OCI-LY1 (cell line): ENCODE data around the gene ADGRL2.

Source experiments
- H2AFZ ChIP-seq: fragments of 200-600 bp; sonication (generic), shearing (Covaris generic); 2 replicates; pipeline ENCODE4 v1.6.0; 2014; ENCODE audit warnings: antibody characterized with exemption, mild to moderate bottlenecking, low read length
- H3F3A ChIP-seq: fragments of 200-600 bp; sonication (generic), shearing (Covaris generic); 2 replicates; pipeline ENCODE4 v1.6.0; 2014; ENCODE audit warnings: mild to moderate bottlenecking, antibody characterized with exemption, low read length, moderate library complexity; ENCODE audit not compliant: insufficient read depth
- H3K27ac ChIP-seq: fragments of 200-600 bp; sonication (generic); 2 replicates; pipeline ENCODE4 v1.5.1; 2014; ENCODE audit warnings: low read length, mixed run types, mild to moderate bottlenecking, low read depth; ENCODE audit not compliant: poor library complexity, severe bottlenecking
- H3K27me3 ChIP-seq: fragments of 200-600 bp; sonication (generic); 2 replicates; pipeline ENCODE4 v1.6.0; 2014; ENCODE audit warnings: antibody characterized with exemption, mild to moderate bottlenecking, low read length, moderate library complexity; ENCODE audit not compliant: insufficient read depth
- H3K36me3 ChIP-seq: fragments of 200-600 bp; sonication (generic); 2 replicates; pipeline ENCODE4 v1.6.1; 2014; ENCODE audit warnings: mild to moderate bottlenecking, antibody characterized with exemption, low read length, moderate library complexity, mixed read lengths; ENCODE audit not compliant: insufficient read depth
- H3K4me1 ChIP-seq: fragments of 200-600 bp; sonication (generic); 2 replicates; pipeline ENCODE4 v1.5.1; 2014; ENCODE audit warnings: mild to moderate bottlenecking, low read length, moderate library complexity; ENCODE audit not compliant: insufficient read depth, severe bottlenecking
- H3K4me2 ChIP-seq: fragments of 200-600 bp; sonication (generic), shearing (Covaris generic); 2 replicates; pipeline ENCODE4 v1.6.1; 2014; ENCODE audit warnings: low read length
- H3K4me3 ChIP-seq: fragments of 200-600 bp; sonication (generic); 2 replicates; pipeline ENCODE4 v1.5.1; 2014; ENCODE audit warnings: low read length, low read depth, mild to moderate bottlenecking, mixed read lengths; ENCODE audit not compliant: poor library complexity, severe bottlenecking
- H3K79me2 ChIP-seq: fragments of 200-600 bp; shearing (Covaris generic); 2 replicates; pipeline ENCODE4 v1.6.1; 2016; ENCODE audit warnings: mixed run types, low read length, mixed read lengths; ENCODE audit not compliant: insufficient read depth
- H3K9ac ChIP-seq: fragments of 200-600 bp; sonication (generic), shearing (Covaris generic); 2 replicates; pipeline ENCODE4 v1.6.1; 2014; ENCODE audit warnings: mild to moderate bottlenecking, low read length, mixed read lengths
- H3K9me2 ChIP-seq: fragments of 200-600 bp; sonication (generic), shearing (Covaris generic); 2 replicates; pipeline ENCODE4 v1.6.1; 2014; ENCODE audit warnings: low read depth, mild to moderate bottlenecking, low read length, mixed read lengths
- H3K9me3 ChIP-seq: fragments of 200-600 bp; shearing (Covaris generic); 2 replicates; pipeline ENCODE4 v1.6.1; 2014; ENCODE audit warnings: low read length, mixed read lengths
- H4K20me1 ChIP-seq: fragments of 200-600 bp; sonication (generic), shearing (Covaris generic); 2 replicates; pipeline ENCODE4 v1.6.0; 2016; ENCODE audit warnings: mild to moderate bottlenecking, low read length; ENCODE audit not compliant: insufficient read depth
- CTCF ChIP-seq: fragments of 200-600 bp; sonication (generic), shearing (Covaris generic); IDR thresholded peaks from 2 replicates; pipeline ENCODE4 v1.5.1; 2017; ENCODE audit warnings: mild to moderate bottlenecking, antibody characterized with exemption, low read length, moderate library complexity, mixed read lengths
- EZH2 ChIP-seq: fragments of 200-600 bp; sonication (generic), shearing (Covaris generic); IDR thresholded peaks from 2 replicates; pipeline ENCODE4 v1.8.0; 2017; ENCODE audit warnings: borderline replicate concordance, mixed run types, mild to moderate bottlenecking, antibody characterized with exemption, low read length, moderate library complexity, mixed read lengths

Gene ADGRL2

GRCh38 chr1:81833722-81834121 is 33.0 kb downstream of the ADGRL2 start:
- Histone ChIP-seq H4K20me1 (no peaks in the 10 kb centered on the region), H3K36me3 (no peaks in the 10 kb centered on the region), H3K27me3 (no peaks in the 10 kb centered on the region), H3K9me2 (no peaks in the 10 kb centered on the region), H3F3A (no peaks in the 10 kb centered on the region), H3K9me3 (no peaks in the 10 kb centered on the region), H3K27ac (no peak overlapping the region), H3K79me2 (no peaks in the 10 kb centered on the region), H3K4me2 (no peak overlapping the region), H3K9ac (no peak overlapping the region), H2AFZ (no peak overlapping the region), H3K4me1 (no peaks in the 10 kb centered on the region), H3K4me3 (no peak overlapping the region)
- TF ChIP-seq EZH2 = no peak
- TF ChIP-seq CTCF = no peak

- Histone ChIP-seq H3K27ac (no peak overlapping the region), H3K9me3 (no peaks in the 10 kb centered on the region), H3K4me1 (no peaks in the 10 kb centered on the region), H3F3A (no peaks in the 10 kb centered on the region), H3K4me2 (no peak overlapping the region), H3K27me3 (no peaks in the 10 kb centered on the region), H4K20me1 (no peaks in the 10 kb centered on the region), H3K9me2 (no peaks in the 10 kb centered on the region), H3K4me3 (no peak overlapping the region), H3K79me2 (no peaks in the 10 kb centered on the region), H3K36me3 (no peaks in the 10 kb centered on the region), H3K9ac (no peak overlapping the region), H2AFZ (no peak overlapping the region)
- TF ChIP-seq EZH2 (no peak), CTCF (no peak)
These were observed 33.5 kb downstream of the ADGRL2 start for GRCh38 chr1:81834268-81834667.

GRCh38 chr1:81834921-81835698 is 34.4 kb downstream of the ADGRL2 start:
- no peak overlapping the region for H3K4me3 ChIP-seq
- no peak overlapping the region for H2AFZ ChIP-seq
- no peaks in the 10 kb centered on the region for H3K4me1 ChIP-seq
- H3K9ac ChIP-seq = no peak overlapping the region
- H3K27ac ChIP-seq = no peak overlapping the region
- no peaks in the 10 kb centered on the region for H3K9me3 ChIP-seq
- no peaks in the 10 kb centered on the region for H3K36me3 ChIP-seq
- TF ChIP-seq EZH2 (no peak), CTCF (no peak)
- no peaks in the 10 kb centered on the region for H3F3A ChIP-seq
- no peaks in the 10 kb centered on the region for H4K20me1 ChIP-seq
- no peaks in the 10 kb centered on the region for H3K9me2 ChIP-seq
- no peaks in the 10 kb centered on the region for H3K79me2 ChIP-seq
- H3K4me2 ChIP-seq = no peak overlapping the region
- H3K27me3 ChIP-seq = no peaks in the 10 kb centered on the region
